AG04449 (cell line): Measurements from ENCODE around the gene NACA.
"Not testable (repeated sequence)": the region's sequence is repeated elsewhere in the genome, so short reads cannot be mapped to it uniquely, and the experiment has no call there.

ENCODE experiments used
- CTCF ChIA-PET: fragments of 350-600 bp; formaldehyde crosslinking; extraction: SDS; loops from one replicate; lab custom pipeline; 2021; ENCODE audit warnings: antibody characterized with exemption; lab: Yijun Ruan, JAX
- POLR2A ChIA-PET: fragments of 400-600, 350-600 bp; formaldehyde crosslinking; extraction: SDS; loops from one replicate; lab custom pipeline; 2020; ENCODE audit warnings: antibody characterized with exemption, inconsistent platforms; lab: Yijun Ruan, JAX
- DNase-seq: peaks from one replicate; pipeline ENCODE4 v3.0.0-alpha.2; 2010; ENCODE audit warnings: low read depth, low spot score
- H3K4me3 ChIP-seq: 2 replicates; pipeline ENCODE4 v1.5.1; 2011; ENCODE audit warnings: low read depth, mild to moderate bottlenecking, control low read depth, low read length
- CTCF ChIP-seq: IDR thresholded peaks from one replicate; pipeline ENCODE4 v1.5.1; 2011; ENCODE audit warnings: mild to moderate bottlenecking, moderate library complexity, low read length, control low read depth, inconsistent platforms; ENCODE audit not compliant: insufficient read depth; ENCODE audit errors: missing control alignments

NACA gene

DNA sequence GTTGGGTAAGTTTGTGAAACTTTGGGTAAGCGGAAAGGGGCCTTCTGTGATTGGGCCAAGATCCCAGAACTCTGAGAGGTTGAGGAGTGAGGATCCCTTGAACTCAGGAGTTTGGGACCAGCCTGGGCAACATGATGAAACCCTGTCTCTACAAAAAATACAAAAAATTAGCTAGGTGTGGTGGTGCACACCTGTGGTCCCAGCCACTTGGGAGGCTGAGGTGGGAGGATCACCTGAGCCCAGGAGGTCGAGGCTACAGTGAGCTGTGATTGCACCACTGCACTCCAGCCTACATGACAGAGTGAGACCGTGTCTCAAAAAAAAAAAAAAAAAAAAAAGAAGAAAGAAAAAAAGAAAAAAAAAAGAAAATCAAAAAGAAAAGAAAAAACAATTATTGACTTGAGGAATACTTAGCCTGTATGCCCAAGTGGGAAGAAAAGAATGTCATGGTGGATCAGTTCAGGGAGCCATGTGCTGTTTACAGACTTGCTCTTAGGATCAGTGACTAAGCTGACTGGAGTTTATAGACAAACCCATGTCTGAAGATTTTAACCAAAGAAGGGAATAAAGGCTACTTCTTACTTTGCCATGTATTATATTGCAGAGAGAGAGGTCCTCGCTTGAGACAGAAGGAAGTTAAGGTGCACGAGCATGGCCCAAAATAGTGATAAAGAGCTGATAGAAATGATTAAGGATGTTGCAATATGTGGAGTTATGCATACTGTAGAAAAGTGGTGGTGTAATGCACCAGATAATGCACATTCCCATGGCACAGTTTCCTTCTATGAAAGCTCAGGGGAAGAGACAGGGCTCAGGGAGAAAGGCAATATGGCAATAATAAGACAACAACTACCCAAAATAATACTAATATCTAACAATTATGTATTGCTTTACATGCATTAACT, 38.9 kb upstream of the NACA start:
- ChIA-PET CTCF (interaction anchor here (0.8 to 16.3 kb wide), 12 partner anchors 10 to 299 kb away, joined by 3 to 303 read pairs (median 4); partner anchors contain the start of gene ZBTB39), POLR2A (no interaction called here)
- no peak for TF ChIP-seq CTCF
- no peak overlapping the region for H3K4me3 ChIP-seq
- peak; percentile 45 for DNase-seq

- ChIA-PET POLR2A (no interaction called here), CTCF (interaction anchor here (0.7 to 16.3 kb wide), 6 partner anchors 7 to 298 kb away, joined by 3 to 303 read pairs (median 16); partner anchors contain the start of gene ZBTB39)
- TF ChIP-seq CTCF, result no peak
- no peak overlapping the region for H3K4me3 ChIP-seq
- DNase-seq, result no peak
These were observed 36.7 kb upstream of the NACA start for GRCh38 chr12:56761812-56762211.

- DNase-seq, result no peak
- CTCF ChIA-PET, result interaction anchor here (1.3 to 16.3 kb wide), 6 partner anchors 10 to 301 kb away, joined by 3 to 303 read pairs (median 33); partner anchors contain the start of gene ZBTB39
- POLR2A ChIA-PET, result no interaction called here
- no peak overlapping the region for H3K4me3 ChIP-seq
- TF ChIP-seq CTCF, result no peak
These were observed 35.4 kb upstream of the NACA start for GRCh38 chr12:56760460-56760859.

GRCh38 chr12:56759263-56759908, 34.3 kb upstream of the NACA start:
- CTCF ChIA-PET, result interaction anchor here (1.0 to 16.3 kb wide), 9 partner anchors 8 to 310 kb away, joined by 3 to 303 read pairs (median 8); partner anchors contain the start of gene ZBTB39
- POLR2A ChIA-PET, result no interaction called here

DNA sequence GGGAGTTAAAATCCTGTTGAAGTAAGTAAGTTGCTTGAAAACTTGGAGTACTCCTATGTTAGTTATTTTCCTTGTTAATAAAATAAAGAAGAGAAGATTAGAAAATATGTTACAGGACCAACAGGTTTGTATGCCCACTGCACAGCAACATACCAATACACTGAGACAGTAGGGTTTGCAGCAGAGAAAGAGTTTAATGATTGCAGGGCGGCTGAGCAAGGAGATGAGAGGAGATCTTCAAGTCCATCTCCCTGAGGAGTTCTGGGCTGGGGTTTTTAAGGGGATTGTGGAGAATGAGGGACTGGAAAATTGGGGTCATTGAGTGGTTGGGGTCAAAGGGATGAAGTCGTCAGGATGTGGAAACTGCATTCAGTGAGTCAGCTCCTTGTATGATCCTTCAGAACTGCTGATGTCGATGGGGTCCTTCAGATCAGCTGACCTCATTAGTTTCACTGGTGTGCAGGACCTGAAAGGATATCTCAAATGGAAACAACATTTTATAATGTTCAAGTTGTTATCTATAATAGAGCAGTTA, 33.7 kb upstream of the NACA start:
- TF ChIP-seq CTCF, result no peak
- no peak overlapping the region for H3K4me3 ChIP-seq
- DNase-seq, result no peak
- CTCF ChIA-PET, result interaction anchor here (0.8 to 16.3 kb wide), 15 partner anchors 9 to 312 kb away, joined by 3 to 303 read pairs (median 8); partner anchors contain the start of gene ZBTB39
- POLR2A ChIA-PET, result no interaction called here

More at GRCh38 chr12:56759263-56759908, 34.3 kb upstream of the NACA start:
- DNase-seq, result no peak
- no peak for TF ChIP-seq CTCF
- no peak overlapping the region for H3K4me3 ChIP-seq

DNA sequence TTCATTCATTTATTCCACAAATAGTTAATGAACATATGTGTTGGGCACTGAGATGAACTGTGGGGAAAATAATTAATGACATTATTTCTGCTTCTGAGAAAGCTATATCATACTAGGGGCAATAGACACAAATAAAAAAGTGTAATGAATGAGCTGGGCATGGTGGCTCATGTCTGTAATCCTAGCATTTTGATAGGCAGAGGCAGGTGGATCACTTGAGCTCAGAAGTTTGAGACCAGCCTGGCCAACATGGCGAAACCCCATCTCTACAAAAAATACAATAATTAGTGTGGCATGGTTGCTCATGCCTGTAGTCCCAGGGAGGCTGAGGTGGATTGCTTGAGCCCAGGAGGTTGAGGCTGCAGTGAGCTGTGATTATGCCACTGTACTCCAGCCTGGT, 32.9 kb upstream of the NACA start:
- CTCF ChIA-PET, result interaction anchor here (0.8 to 16.3 kb wide), 15 partner anchors 10 to 313 kb away, joined by 3 to 303 read pairs (median 5); partner anchors contain the start of gene ZBTB39
- POLR2A ChIA-PET, result not testable (repeated sequence)

More for the DNA sequence above, 32.9 kb upstream of the NACA start:
- DNase-seq, H3K4me3 ChIP-seq: not testable (repeated sequence)
